NCI-H82 treated with DMSO at 0.1 percent for 48 hours (cell line): ENCODE measurements around the gene GLIPR1L1.
"Not testable (repeated sequence)": the region's sequence is repeated elsewhere in the genome, so short reads cannot be mapped to it uniquely, and the experiment has no call there.

Experiments used
- DNase-seq: peaks from one replicate; lab custom pipeline; 2025; ENCODE audit not compliant: unreplicated experiment; lab: John Stamatoyannopoulos, UW

The GLIPR1L1 gene

GRCh38 chr12:75334384-75335030, at the start of gene GLIPR1L1:
Gene GLIPR1L1 (plus strand): TSS chr12:75334670. CDS start chr12:75334729, 59 bp downstream.
- DNase-seq = no peak

GRCh38 chr12:75288860-75289259, 45.6 kb upstream of the GLIPR1L1 start:
- DNase-seq = no peak

- DNase-seq = no peak
Observed at GRCh38 chr12:75289753-75290152, 44.7 kb upstream of the GLIPR1L1 start.

- no peak for DNase-seq
Observed at GRCh38 chr12:75291014-75291413, 43.5 kb upstream of the GLIPR1L1 start.

- peak; percentile 39 for DNase-seq
Observed at GRCh38 chr12:75294336-75294735, 40.1 kb upstream of the GLIPR1L1 start.

GRCh38 chr12:75294797-75295196, 39.7 kb upstream of the GLIPR1L1 start:
- no peak for DNase-seq

GRCh38 chr12:75302225-75302624, 32.2 kb upstream of the GLIPR1L1 start:
- DNase-seq = no peak

- DNase-seq = no peak
Observed at GRCh38 chr12:75302781-75303180, 31.7 kb upstream of the GLIPR1L1 start.

- no peak for DNase-seq
Observed at GRCh38 chr12:75305412-75306332, 28.8 kb upstream of the GLIPR1L1 start.

GRCh38 chr12:75308279-75308678, 26.2 kb upstream of the GLIPR1L1 start:
- DNase-seq = no peak

GRCh38 chr12:75311369-75311768, 23.1 kb upstream of the GLIPR1L1 start:
- DNase-seq = no peak

- no peak for DNase-seq
Observed at GRCh38 chr12:75315518-75315917, 19.0 kb upstream of the GLIPR1L1 start.

- DNase-seq = no peak
Observed at GRCh38 chr12:75317784-75318183, 16.7 kb upstream of the GLIPR1L1 start.

- no peak for DNase-seq
Observed at GRCh38 chr12:75322464-75322863, 12.0 kb upstream of the GLIPR1L1 start.

GRCh38 chr12:75323663-75324062, 10.8 kb upstream of the GLIPR1L1 start:
- DNase-seq = no peak

- DNase-seq = no peak
Observed at GRCh38 chr12:75327642-75328041, 6.8 kb upstream of the GLIPR1L1 start.

GRCh38 chr12:75329918-75330826, 4.3 kb upstream of the GLIPR1L1 start, which contains the start of gene CAPS2:
Gene CAPS2 (minus strand): TSS chr12:75330324. CDS start chr12:75326498, 3,826 bp downstream.
- peak; percentile 54 for DNase-seq

- no peak for DNase-seq
Observed at GRCh38 chr12:75337905-75338304, 3.4 kb downstream of the GLIPR1L1 start.

GRCh38 chr12:75341873-75342272, 7.4 kb downstream of the GLIPR1L1 start:
- DNase-seq = no peak

GRCh38 chr12:75345531-75345930, 11.1 kb downstream of the GLIPR1L1 start:
- no peak for DNase-seq

- not testable (repeated sequence) for DNase-seq
Observed at GRCh38 chr12:75346215-75346614, 11.7 kb downstream of the GLIPR1L1 start.
